Measurements from ENCODE around the gene RAB11FIP3.

Gene RAB11FIP3

DNA sequence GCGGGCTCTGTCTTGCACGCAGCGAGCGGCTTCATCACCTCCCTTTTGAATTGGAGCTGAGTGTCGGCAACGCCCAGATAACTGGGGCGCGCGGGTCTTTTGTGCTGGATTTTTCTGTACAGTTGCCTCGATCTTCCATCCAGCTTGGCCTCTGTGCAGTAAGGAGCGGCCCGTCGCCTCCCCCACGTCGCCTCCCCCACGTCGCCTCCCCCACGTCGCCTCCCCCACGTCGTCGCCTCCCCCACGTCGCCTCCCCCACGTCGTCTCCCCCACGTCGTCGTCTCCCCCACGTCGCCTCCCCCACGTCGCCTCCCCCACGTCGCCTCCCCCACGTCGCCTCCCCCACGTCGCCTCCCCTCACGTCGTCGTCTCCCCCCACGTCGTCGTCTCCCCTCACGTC is 119.1 kb downstream of the RAB11FIP3 start:
- Histone ChIP-seq H3F3A (ENCODE audit: insufficient read depth, low read length) (no peaks in the 10 kb centered on the region), H2AFZ (ENCODE audit: low read length) (no peak overlapping the region), H3K4me1 (ENCODE audit: low read length) (no peaks in the 10 kb centered on the region), H4K20me1 (ENCODE audit: insufficient read depth, low read length) (no peaks in the 10 kb centered on the region), H3K9ac (ENCODE audit: low read length) (no peak overlapping the region), H3K27me3 (replicated peaks; ENCODE audit: insufficient read depth, low read length) (no peaks in the 10 kb centered on the region), H3K36me3 (replicated peaks; ENCODE audit: insufficient read depth, low read length) (no peaks in the 10 kb centered on the region), H3K9me3 (replicated peaks; ENCODE audit: insufficient read depth, low read length) (no peaks in the 10 kb centered on the region), H3K9me2 (replicated peaks; ENCODE audit: insufficient read depth, low read length) (no peaks in the 10 kb centered on the region), H3K4me2 (ENCODE audit: low read depth, low read length) (no peak overlapping the region), H3K4me3 (ENCODE audit: low read length) (no peak overlapping the region), H3K79me2 (ENCODE audit: low read length) (peaks cover 55% of the 10 kb centered on the region), H3K27ac (ENCODE audit: low read length) (no peak overlapping the region)
- DNase-seq: no peak
- TF ChIP-seq, protein P1, sequence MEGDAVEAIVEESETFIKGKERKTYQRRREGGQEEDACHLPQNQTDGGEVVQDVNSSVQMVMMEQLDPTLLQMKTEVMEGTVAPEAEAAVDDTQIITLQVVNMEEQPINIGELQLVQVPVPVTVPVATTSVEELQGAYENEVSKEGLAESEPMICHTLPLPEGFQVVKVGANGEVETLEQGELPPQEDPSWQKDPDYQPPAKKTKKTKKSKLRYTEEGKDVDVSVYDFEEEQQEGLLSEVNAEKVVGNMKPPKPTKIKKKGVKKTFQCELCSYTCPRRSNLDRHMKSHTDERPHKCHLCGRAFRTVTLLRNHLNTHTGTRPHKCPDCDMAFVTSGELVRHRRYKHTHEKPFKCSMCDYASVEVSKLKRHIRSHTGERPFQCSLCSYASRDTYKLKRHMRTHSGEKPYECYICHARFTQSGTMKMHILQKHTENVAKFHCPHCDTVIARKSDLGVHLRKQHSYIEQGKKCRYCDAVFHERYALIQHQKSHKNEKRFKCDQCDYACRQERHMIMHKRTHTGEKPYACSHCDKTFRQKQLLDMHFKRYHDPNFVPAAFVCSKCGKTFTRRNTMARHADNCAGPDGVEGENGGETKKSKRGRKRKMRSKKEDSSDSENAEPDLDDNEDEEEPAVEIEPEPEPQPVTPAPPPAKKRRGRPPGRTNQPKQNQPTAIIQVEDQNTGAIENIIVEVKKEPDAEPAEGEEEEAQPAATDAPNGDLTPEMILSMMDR (IDR thresholded peaks at IDR 0.05; ENCODE audit: low read length): no peak
- TF ChIP-seq EZH2phosphoT487 (IDR thresholded peaks at IDR 0.05; ENCODE audit: low read length): no peak
- TF ChIP-seq EZH2 (optimal IDR thresholded peaks at IDR 0.05; ENCODE audit: low read depth, low read length): no peak

DNA sequence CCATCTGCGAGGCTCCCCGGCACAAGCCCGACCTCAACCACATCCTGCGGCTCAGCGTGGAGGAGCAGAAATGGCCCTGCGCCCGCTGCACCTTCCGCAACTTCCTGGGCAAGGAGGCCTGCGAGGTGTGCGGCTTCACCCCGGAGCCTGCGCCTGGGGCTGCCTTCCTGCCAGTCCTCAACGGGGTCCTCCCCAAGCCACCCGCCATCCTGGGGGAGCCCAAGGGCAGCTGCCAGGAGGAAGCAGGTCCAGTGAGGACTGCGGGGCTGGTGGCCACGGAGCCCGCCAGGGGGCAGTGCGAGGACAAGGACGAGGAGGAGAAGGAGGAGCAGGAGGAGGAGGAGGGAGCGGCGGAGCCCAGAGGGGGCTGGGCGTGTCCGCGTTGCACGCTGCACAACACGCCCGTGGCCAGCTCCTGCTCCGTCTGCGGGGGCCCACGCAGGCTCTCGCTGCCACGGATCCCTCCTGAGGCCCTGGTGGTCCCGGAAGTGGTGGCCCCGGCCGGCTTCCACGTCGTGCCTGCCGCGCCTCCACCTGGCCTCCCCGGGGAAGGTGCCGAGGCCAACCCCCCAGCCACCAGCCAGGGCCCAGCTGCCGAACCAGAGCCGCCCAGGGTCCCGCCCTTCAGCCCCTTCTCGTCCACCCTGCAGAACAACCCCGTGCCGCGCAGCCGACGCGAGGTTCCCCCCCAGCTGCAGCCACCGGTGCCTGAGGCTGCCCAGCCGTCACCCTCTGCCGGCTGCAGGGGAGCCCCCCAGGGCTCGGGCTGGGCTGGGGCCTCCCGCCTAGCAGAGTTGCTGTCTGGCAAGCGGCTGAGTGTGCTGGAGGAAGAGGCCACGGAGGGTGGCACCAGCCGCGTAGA is 121.7 kb downstream of the RAB11FIP3 start:
- H3K4me2 ChIP-seq (ENCODE audit: low read depth, low read length): no peak overlapping the region
- H3K79me2 ChIP-seq (ENCODE audit: low read length): peaks cover 31% of the 10 kb centered on the region
- H3K27ac ChIP-seq (ENCODE audit: low read length): no peak overlapping the region
- DNase-seq: no peak
- no peaks in the 10 kb centered on the region for H3K36me3 ChIP-seq (replicated peaks; ENCODE audit: insufficient read depth, low read length)
- no peak overlapping the region for H3K4me3 ChIP-seq (ENCODE audit: low read length)
- H3K4me1 ChIP-seq (ENCODE audit: low read length): no peaks in the 10 kb centered on the region
- no peaks in the 10 kb centered on the region for H4K20me1 ChIP-seq (ENCODE audit: insufficient read depth, low read length)
- H2AFZ ChIP-seq (ENCODE audit: low read length): no peak overlapping the region
- no peaks in the 10 kb centered on the region for H3F3A ChIP-seq (ENCODE audit: insufficient read depth, low read length)
- no peaks in the 10 kb centered on the region for H3K27me3 ChIP-seq (replicated peaks; ENCODE audit: insufficient read depth, low read length)
- no peak overlapping the region for H3K9ac ChIP-seq (ENCODE audit: low read length)
- H3K9me3 ChIP-seq (replicated peaks; ENCODE audit: insufficient read depth, low read length): no peaks in the 10 kb centered on the region
- no peak for TF ChIP-seq EZH2phosphoT487 (IDR thresholded peaks at IDR 0.05; ENCODE audit: low read length)
- TF ChIP-seq, protein P1 (IDR thresholded peaks at IDR 0.05; ENCODE audit: low read length): no peak
- no peak for TF ChIP-seq EZH2 (optimal IDR thresholded peaks at IDR 0.05; ENCODE audit: low read depth, low read length)
- H3K9me2 ChIP-seq (replicated peaks; ENCODE audit: insufficient read depth, low read length): no peaks in the 10 kb centered on the region

DNA sequence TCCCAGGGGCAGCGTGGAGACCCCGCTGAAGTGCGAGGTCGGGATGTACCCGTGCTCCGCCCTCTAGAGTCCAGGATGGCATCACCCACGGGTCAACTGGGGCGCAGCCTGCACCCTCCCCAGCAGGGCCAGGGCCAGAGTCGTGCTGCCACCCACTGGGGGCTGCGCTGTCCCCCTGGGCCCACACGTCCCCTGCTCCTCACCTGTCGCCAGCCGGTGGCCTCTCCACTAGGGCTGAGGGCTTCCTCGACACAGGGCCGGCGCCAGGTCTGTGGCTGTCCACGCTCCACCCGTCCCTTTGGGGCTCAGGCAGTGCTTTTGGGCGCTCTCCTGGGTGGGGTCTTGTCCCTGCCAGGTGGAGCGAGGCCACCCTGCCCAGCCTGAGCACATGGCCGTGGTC is 123.1 kb downstream of the RAB11FIP3 start:
- no peak overlapping the region for H3K4me2 ChIP-seq (ENCODE audit: low read depth, low read length)
- H3K9ac ChIP-seq (ENCODE audit: low read length): no peak overlapping the region
- TF ChIP-seq EZH2 (optimal IDR thresholded peaks at IDR 0.05; ENCODE audit: low read depth, low read length): no peak
- TF ChIP-seq, protein P1 (IDR thresholded peaks at IDR 0.05; ENCODE audit: low read length): no peak
- TF ChIP-seq EZH2phosphoT487 (IDR thresholded peaks at IDR 0.05; ENCODE audit: low read length): no peak
- no peaks in the 10 kb centered on the region for H3K9me2 ChIP-seq (replicated peaks; ENCODE audit: insufficient read depth, low read length)
- no peaks in the 10 kb centered on the region for H3K27me3 ChIP-seq (replicated peaks; ENCODE audit: insufficient read depth, low read length)
- H3K4me1 ChIP-seq (ENCODE audit: low read length): no peaks in the 10 kb centered on the region
- no peaks in the 10 kb centered on the region for H3K36me3 ChIP-seq (replicated peaks; ENCODE audit: insufficient read depth, low read length)
- no peaks in the 10 kb centered on the region for H3K9me3 ChIP-seq (replicated peaks; ENCODE audit: insufficient read depth, low read length)
- DNase-seq: no peak
- H2AFZ ChIP-seq (ENCODE audit: low read length): no peak overlapping the region
- H3K4me3 ChIP-seq (ENCODE audit: low read length): no peak overlapping the region
- no peaks in the 10 kb centered on the region for H3F3A ChIP-seq (ENCODE audit: insufficient read depth, low read length)
- H3K27ac ChIP-seq (ENCODE audit: low read length): no peak overlapping the region
- H4K20me1 ChIP-seq (ENCODE audit: insufficient read depth, low read length): no peaks in the 10 kb centered on the region
- peaks cover 18% of the 10 kb centered on the region for H3K79me2 ChIP-seq (ENCODE audit: low read length)
